ENCODE measurements around the gene CHID1.

CHID1 gene

GRCh38 chr11:907668-908067 is 2.9 kb downstream of the CHID1 start:
- no peak for DNase-seq

GRCh38 chr11:905952-906351 is 4.7 kb downstream of the CHID1 start:
- no peak for DNase-seq

GRCh38 chr11:904380-904779 is 6.2 kb downstream of the CHID1 start:
- no peak for DNase-seq

- DNase-seq = no peak
Measured at GRCh38 chr11:901452-902061, 9.1 kb downstream of the CHID1 start.

GRCh38 chr11:900545-900944 is 10.1 kb downstream of the CHID1 start:
- no peak for DNase-seq

GRCh38 chr11:899724-900123 is 10.9 kb downstream of the CHID1 start:
- no peak for DNase-seq

- DNase-seq = no peak
Measured at GRCh38 chr11:898540-899190, 11.9 kb downstream of the CHID1 start.

GRCh38 chr11:898143-898511 is 12.5 kb downstream of the CHID1 start:
- no peak for DNase-seq

GRCh38 chr11:897253-898142 is 13.1 kb downstream of the CHID1 start:
- DNase-seq = no peak

- DNase-seq = no peak
Measured at GRCh38 chr11:895331-896110, 15.1 kb downstream of the CHID1 start.

GRCh38 chr11:894575-895201 is 15.9 kb downstream of the CHID1 start:
- no peak for DNase-seq

- no peak for DNase-seq
Measured at GRCh38 chr11:893008-893654, 17.5 kb downstream of the CHID1 start.

- DNase-seq = no peak
Measured at GRCh38 chr11:890794-891540, 19.6 kb downstream of the CHID1 start.

GRCh38 chr11:889687-890475 is 20.7 kb downstream of the CHID1 start:
- no peak for DNase-seq

GRCh38 chr11:889257-889656 is 21.4 kb downstream of the CHID1 start:
- DNase-seq = no peak

GRCh38 chr11:888310-889212 is 22.0 kb downstream of the CHID1 start:
- no peak for DNase-seq

- DNase-seq = no peak
Measured at GRCh38 chr11:887589-887988, 23.0 kb downstream of the CHID1 start.

- no peak for DNase-seq
Measured at GRCh38 chr11:886568-886967, 24.0 kb downstream of the CHID1 start.

GRCh38 chr11:884578-885070 is 26.0 kb downstream of the CHID1 start:
- DNase-seq = no peak

All from amniotic stem cell (primary cell).